Astrocyte (in vitro differentiated cells and primary cell): ENCODE data around the gene OSBP2.

Experiments
- EZH2 ChIP-seq: IDR thresholded peaks from 2 replicates; pipeline ENCODE4 v1.6.1; 2012; ENCODE audit warnings: mild to moderate bottlenecking, low read length, inconsistent platforms; ENCODE audit not compliant: insufficient read depth
- TF ChIP-seq, protein P1 (sequence below): IDR thresholded peaks from 2 replicates; pipeline ENCODE4 v1.5.1; 2011; ENCODE audit warnings: low read depth, mild to moderate bottlenecking, inconsistent platforms, low read length, moderate library complexity; ENCODE audit not compliant: insufficient read depth

DNA sequence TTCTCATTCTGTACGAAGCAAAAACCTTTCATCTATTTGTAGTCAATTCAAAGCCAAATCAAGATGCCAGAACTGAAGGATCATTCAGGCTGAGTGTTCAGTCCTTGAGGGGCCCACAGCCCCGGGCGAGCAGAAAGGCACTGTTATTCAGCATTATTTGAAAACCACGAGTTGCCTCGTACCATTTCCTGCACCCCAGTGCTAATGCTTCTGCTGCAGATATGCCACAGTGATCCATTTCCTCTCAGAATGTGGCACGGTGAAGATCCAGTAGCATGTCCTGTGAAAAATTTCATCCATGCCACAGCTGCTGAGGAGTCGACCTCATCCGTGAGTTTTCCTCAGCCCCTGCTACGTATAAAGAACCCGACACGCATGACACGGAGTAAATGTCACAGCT lies 85.4 kb downstream of the OSBP2 start:
- TF ChIP-seq EZH2 = no peak
- TF ChIP-seq, protein P1, sequence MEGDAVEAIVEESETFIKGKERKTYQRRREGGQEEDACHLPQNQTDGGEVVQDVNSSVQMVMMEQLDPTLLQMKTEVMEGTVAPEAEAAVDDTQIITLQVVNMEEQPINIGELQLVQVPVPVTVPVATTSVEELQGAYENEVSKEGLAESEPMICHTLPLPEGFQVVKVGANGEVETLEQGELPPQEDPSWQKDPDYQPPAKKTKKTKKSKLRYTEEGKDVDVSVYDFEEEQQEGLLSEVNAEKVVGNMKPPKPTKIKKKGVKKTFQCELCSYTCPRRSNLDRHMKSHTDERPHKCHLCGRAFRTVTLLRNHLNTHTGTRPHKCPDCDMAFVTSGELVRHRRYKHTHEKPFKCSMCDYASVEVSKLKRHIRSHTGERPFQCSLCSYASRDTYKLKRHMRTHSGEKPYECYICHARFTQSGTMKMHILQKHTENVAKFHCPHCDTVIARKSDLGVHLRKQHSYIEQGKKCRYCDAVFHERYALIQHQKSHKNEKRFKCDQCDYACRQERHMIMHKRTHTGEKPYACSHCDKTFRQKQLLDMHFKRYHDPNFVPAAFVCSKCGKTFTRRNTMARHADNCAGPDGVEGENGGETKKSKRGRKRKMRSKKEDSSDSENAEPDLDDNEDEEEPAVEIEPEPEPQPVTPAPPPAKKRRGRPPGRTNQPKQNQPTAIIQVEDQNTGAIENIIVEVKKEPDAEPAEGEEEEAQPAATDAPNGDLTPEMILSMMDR = no peak
